SK-N-SH (cell line): ENCODE measurements around the gene ANTKMT. TPM values are rescaled to one million over a fixed set of nuclear protein-coding genes. Genes with fewer than 3 reads are reported as not detected.

Experiments used
- CTCF ChIA-PET: fragments of 300-600, 350-600 bp; formaldehyde crosslinking; extraction: SDS; loops from one replicate; lab custom pipeline; 2021; lab: Yijun Ruan, JAX
- POLR2A ChIA-PET: fragments of 350-600 bp; sonication (Branson Sonifier 250); formaldehyde crosslinking; extraction: SDS; loops from one replicate; lab custom pipeline; 2020; ENCODE audit warnings: antibody characterized with exemption, inconsistent platforms; lab: Yijun Ruan, JAX
- DNase-seq: peaks from one replicate; pipeline ENCODE4 v3.0.0; 2012
- H2AFZ ChIP-seq: fragments of 200-600 bp; sonication (generic); 2 replicates; pipeline ENCODE4 v1.8.1; 2016; ENCODE audit warnings: antibody characterized with exemption, mild to moderate bottlenecking, low read depth
- H3F3A ChIP-seq: fragments of 200-600 bp; sonication (generic); replicated peaks from 2 replicates; pipeline ENCODE3; 2016; ENCODE audit warnings: antibody characterized with exemption, mild to moderate bottlenecking; ENCODE audit not compliant: insufficient read depth
- H3K27ac ChIP-seq, 2 experiments: fragments of 200-500 bp in 1 of 2; fragments of 200-600 bp in 1 of 2; sonication (Bioruptor generic) in 1 of 2; sonication (generic), shearing (Covaris generic) in 1 of 2; 2 replicates each; pipeline versions ENCODE4 v1.5.1 to v1.6.1; 2014 to 2016; ENCODE audit warnings: low read depth in 2 of 2, inconsistent platforms in 1 of 2, low read length in 1 of 2, mild to moderate bottlenecking in 1 of 2, mixed read lengths in 1 of 2
- H3K27me3 ChIP-seq: fragments of 200-600 bp; sonication (generic), shearing (Covaris generic); 2 replicates; pipeline ENCODE4 v1.6.1; 2016; ENCODE audit warnings: mixed run types; ENCODE audit not compliant: insufficient read depth
- H3K36me3 ChIP-seq, 2 experiments: fragments of 200-500 bp in 1 of 2; fragments of 200-600 bp in 1 of 2; sonication (Bioruptor generic) in 1 of 2; sonication (generic) in 1 of 2; replicated peaks in 1 of 2; 2 replicates each; pipeline versions ENCODE3 to v1.5.1; 2014 to 2016; ENCODE audit warnings: low read length in 1 of 2, mild to moderate bottlenecking in 1 of 2; ENCODE audit not compliant: insufficient read depth in 2 of 2, control insufficient read depth in 1 of 2
- H3K4me1 ChIP-seq, 2 experiments: fragments of 200-500 bp in 1 of 2; fragments of 200-600 bp in 1 of 2; sonication (Bioruptor generic) in 1 of 2; sonication (generic), shearing (Covaris generic) in 1 of 2; 2 replicates each; pipeline versions ENCODE4 v1.5.1 to v1.6.1; 2014 to 2016; ENCODE audit warnings: low read depth in 1 of 2, low read length in 1 of 2, mixed run types in 1 of 2; ENCODE audit not compliant: insufficient read depth in 2 of 2, control insufficient read depth in 1 of 2
- H3K4me2 ChIP-seq: fragments of 200-600 bp; sonication (generic), shearing (Covaris generic); 2 replicates; pipeline ENCODE4 v1.6.1; 2017; ENCODE audit warnings: mixed run types
- H3K4me3 ChIP-seq, 2 experiments: fragments of 200-500 bp in 1 of 2; fragments of 200-600 bp in 1 of 2; sonication (Bioruptor generic) in 1 of 2; sonication (generic), shearing (Covaris generic) in 1 of 2; 2 replicates each; pipeline versions ENCODE4 v1.5.1 to v1.8.1; 2014 to 2016; ENCODE audit warnings: low read depth in 2 of 2, inconsistent platforms in 1 of 2, low read length in 1 of 2, mild to moderate bottlenecking in 1 of 2, mixed read lengths in 1 of 2, moderate library complexity in 1 of 2
- H3K79me2 ChIP-seq: fragments of 200-600 bp; sonication (generic); 2 replicates; pipeline ENCODE4 v1.8.1; 2017; ENCODE audit warnings: mild to moderate bottlenecking; ENCODE audit not compliant: insufficient read depth
- H3K9ac ChIP-seq: fragments of 200-600 bp; sonication (generic); 2 replicates; pipeline ENCODE4 v1.6.1; 2017; ENCODE audit warnings: mixed run types
- H3K9me2 ChIP-seq: fragments of 200-600 bp; sonication (generic); 2 replicates; pipeline ENCODE4 v1.6.1; 2017; ENCODE audit warnings: mixed run types
- H3K9me3 ChIP-seq: fragments of 200-600 bp; sonication (generic); 2 replicates; pipeline ENCODE4 v1.6.1; 2017; ENCODE audit warnings: mixed run types, mild to moderate bottlenecking, moderate library complexity
- H4K20me1 ChIP-seq: fragments of 200-600 bp; sonication (generic); 2 replicates; pipeline ENCODE4 v1.6.1; 2017; ENCODE audit warnings: mild to moderate bottlenecking, mixed run types; ENCODE audit not compliant: insufficient read depth
- CHD2 ChIP-seq: fragments of 150-350 bp; IDR thresholded peaks from 2 replicates; pipeline ENCODE4 v1.6.1; 2018; ENCODE audit warnings: low read length; ENCODE audit not compliant: partially characterized antibody
- ELF1 ChIP-seq: IDR thresholded peaks from 2 replicates; pipeline ENCODE4 v1.4.0; 2012
- FOXM1 ChIP-seq: IDR thresholded peaks from 2 replicates; pipeline ENCODE4 v1.4.0; 2012; ENCODE audit warnings: low read depth, mild to moderate bottlenecking
- GABPA ChIP-seq: IDR thresholded peaks from 2 replicates; pipeline ENCODE4 v1.4.0; 2012; ENCODE audit warnings: low read depth, mild to moderate bottlenecking
- MEF2A ChIP-seq: IDR thresholded peaks from 2 replicates; pipeline ENCODE4 v1.4.0; 2012; ENCODE audit warnings: low read depth, borderline replicate concordance
- NFIC ChIP-seq: IDR thresholded peaks from 2 replicates; pipeline ENCODE4 v1.4.0; 2012; ENCODE audit warnings: borderline replicate concordance
- NRF1 ChIP-seq: IDR thresholded peaks from 2 replicates; pipeline ENCODE4 v1.6.1; 2012; ENCODE audit warnings: low read depth, mild to moderate bottlenecking, low read length
- RAD21 ChIP-seq: IDR thresholded peaks from 2 replicates; pipeline ENCODE4 v1.6.1; 2012; ENCODE audit warnings: mild to moderate bottlenecking, low read length
- RFX5 ChIP-seq: IDR thresholded peaks from 2 replicates; pipeline ENCODE4 v1.6.1; 2012; ENCODE audit warnings: mild to moderate bottlenecking, improper control_type of control experiment, low read length
- RXRA ChIP-seq: IDR thresholded peaks from 2 replicates; pipeline ENCODE4 v1.4.0; 2012; ENCODE audit warnings: low read depth, mild to moderate bottlenecking, borderline replicate concordance
- SMC3 ChIP-seq: IDR thresholded peaks from 2 replicates; pipeline ENCODE4 v1.6.1; 2012; ENCODE audit warnings: low read depth, low read length, improper control_type of control experiment
- TCF12 ChIP-seq: IDR thresholded peaks from 2 replicates; pipeline ENCODE4 v1.4.0; 2012
- TEAD4 ChIP-seq: IDR thresholded peaks from 2 replicates; pipeline ENCODE4 v1.4.0; 2012; ENCODE audit warnings: mild to moderate bottlenecking, borderline replicate concordance; ENCODE audit not compliant: insufficient read depth
- YY1 ChIP-seq: IDR thresholded peaks from 2 replicates; pipeline ENCODE4 v1.4.0; 2012; ENCODE audit warnings: low read depth, mild to moderate bottlenecking
- whole genome bisulfite sequencing: methylation state at CpG from one replicate; pipeline ENCODE4 v1.1.6; 2017; ENCODE audit warnings: low lambda C conversion rate; 5-methylcytosine and 5-hydroxymethylcytosine counted together
- polyA plus RNA-seq, 3 experiments: library from polyadenylated mRNA; depleted of rRNA; stranded (reverse); fragments of >200 nt; gene quantifications; 2 replicates each; pipeline ENCODE4 v1.2.3, GENCODE V29; 2012
- TF ChIP-seq, protein P1 (sequence below): fragments of 150-350 bp; IDR thresholded peaks from 2 replicates; pipeline ENCODE4 v1.6.1; 2016; ENCODE audit warnings: mild to moderate bottlenecking, low read depth, low read length
- TF ChIP-seq, protein P2 (sequence below): IDR thresholded peaks from 2 replicates; pipeline ENCODE4; 2012
- TF ChIP-seq, protein P3 (sequence below): IDR thresholded peaks from 2 replicates; pipeline ENCODE4 v1.4.0; 2012; ENCODE audit warnings: low read depth, borderline replicate concordance

The ANTKMT gene
- polyA plus RNA-seq, 1 of the 3 experiments (the other 2 are of a cell fraction) = 57.4 TPM

DNA sequence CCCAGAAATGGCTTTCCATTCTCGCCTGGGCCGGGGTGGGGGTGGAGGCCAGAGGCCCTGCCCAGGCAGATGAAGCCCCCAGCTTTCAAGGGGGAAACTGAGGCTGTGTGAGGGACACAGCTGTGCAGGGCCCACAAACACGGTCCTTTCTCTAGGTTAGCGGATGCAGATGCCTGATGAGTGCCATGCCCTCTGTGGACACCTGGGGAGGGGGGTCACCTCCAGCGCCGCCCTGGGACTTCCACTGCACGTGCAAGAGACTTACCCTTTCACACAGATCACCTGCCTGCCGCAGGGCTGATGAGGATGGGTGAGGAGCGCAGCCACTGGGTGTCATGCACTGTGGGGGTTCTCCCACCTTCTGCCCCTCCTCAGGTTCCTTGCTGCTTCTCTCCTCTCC lies 2.6 kb upstream of the ANTKMT start:
- Histone ChIP-seq H3K4me3 (no peak overlapping the region), H3K9me3 (no peaks in the 10 kb centered on the region), H4K20me1 (peaks cover 24% of the 10 kb centered on the region; the same call in 1 of the 2 replicates), H3K27ac (peak overlapping the region in 1 of 2 experiments; percentile 99; a peak in 1 of 4 replicates), H3K27me3 (no peaks in the 10 kb centered on the region), H3K4me2 (no peak overlapping the region), H3K36me3 (peaks cover 0 to 6% of the 10 kb centered on the region in 2 experiments), H3K4me1 (peaks cover 12 to 53% of the 10 kb centered on the region in 2 experiments; a peak in 3 of 4 replicates), H3K79me2 (peaks cover 2% of the 10 kb centered on the region; the same call in 1 of the 2 replicates), H3K9me2 (no peaks in the 10 kb centered on the region), H2AFZ (no peak overlapping the region), H3F3A (peaks cover 14% of the 10 kb centered on the region), H3K9ac (no peak overlapping the region)
- DNase-seq = no peak
- CTCF ChIA-PET = interaction anchor here (0.6 to 22.4 kb wide), 6 partner anchors 5 to 67 kb away, joined by 3 to 358 read pairs (median 26); partner anchors contain the start of genes ANTKMT, CCDC78, CIAO3 and FBXL16
- TF ChIP-seq YY1 (no peak), TEAD4 (no peak), NFIC (no peak), RXRA (no peak), FOXM1 (no peak), GABPA (no peak), CHD2 (no peak), SMC3 (no peak), TCF12 (no peak), RFX5 (no peak), RAD21 (no peak)
- TF ChIP-seq, protein P1, sequence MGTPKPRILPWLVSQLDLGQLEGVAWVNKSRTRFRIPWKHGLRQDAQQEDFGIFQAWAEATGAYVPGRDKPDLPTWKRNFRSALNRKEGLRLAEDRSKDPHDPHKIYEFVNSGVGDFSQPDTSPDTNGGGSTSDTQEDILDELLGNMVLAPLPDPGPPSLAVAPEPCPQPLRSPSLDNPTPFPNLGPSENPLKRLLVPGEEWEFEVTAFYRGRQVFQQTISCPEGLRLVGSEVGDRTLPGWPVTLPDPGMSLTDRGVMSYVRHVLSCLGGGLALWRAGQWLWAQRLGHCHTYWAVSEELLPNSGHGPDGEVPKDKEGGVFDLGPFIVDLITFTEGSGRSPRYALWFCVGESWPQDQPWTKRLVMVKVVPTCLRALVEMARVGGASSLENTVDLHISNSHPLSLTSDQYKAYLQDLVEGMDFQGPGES = no peak
- TF ChIP-seq, protein P2, sequence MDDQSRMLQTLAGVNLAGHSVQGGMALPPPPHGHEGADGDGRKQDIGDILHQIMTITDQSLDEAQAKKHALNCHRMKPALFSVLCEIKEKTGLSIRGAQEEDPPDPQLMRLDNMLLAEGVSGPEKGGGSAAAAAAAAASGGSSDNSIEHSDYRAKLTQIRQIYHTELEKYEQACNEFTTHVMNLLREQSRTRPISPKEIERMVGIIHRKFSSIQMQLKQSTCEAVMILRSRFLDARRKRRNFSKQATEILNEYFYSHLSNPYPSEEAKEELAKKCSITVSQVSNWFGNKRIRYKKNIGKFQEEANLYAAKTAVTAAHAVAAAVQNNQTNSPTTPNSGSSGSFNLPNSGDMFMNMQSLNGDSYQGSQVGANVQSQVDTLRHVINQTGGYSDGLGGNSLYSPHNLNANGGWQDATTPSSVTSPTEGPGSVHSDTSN = no peak
- TF ChIP-seq, protein P3, sequence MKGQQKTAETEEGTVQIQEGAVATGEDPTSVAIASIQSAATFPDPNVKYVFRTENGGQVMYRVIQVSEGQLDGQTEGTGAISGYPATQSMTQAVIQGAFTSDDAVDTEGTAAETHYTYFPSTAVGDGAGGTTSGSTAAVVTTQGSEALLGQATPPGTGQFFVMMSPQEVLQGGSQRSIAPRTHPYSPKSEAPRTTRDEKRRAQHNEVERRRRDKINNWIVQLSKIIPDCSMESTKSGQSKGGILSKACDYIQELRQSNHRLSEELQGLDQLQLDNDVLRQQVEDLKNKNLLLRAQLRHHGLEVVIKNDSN = no peak
- 93% methylated on average over 8 of the region's 9 CpGs for WGBS
- POLR2A ChIA-PET = interaction anchor here (3.8 kb wide), 1 partner anchor 9 kb away, joined by 19 read pairs; no protein-coding TSS in a partner anchor

DNA sequence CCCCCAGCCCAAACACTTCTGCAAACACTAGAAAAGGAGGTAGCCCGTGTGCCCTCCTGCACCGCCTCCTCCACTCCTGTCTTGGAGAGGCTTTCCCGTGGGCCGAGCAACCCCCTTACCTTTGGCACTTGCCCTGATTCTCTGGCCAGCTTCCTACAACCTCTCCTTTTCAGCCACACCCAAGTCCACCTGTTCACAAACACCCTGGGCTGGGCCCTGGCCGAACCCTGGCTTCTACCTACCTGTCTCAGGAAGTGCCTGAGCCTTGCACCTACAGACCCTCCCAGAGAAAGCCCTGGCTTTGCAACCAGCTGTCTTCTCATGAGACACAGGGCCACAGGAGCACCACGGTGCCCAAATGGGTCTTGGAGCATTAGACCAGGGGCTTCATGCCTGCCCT lies 2.0 kb upstream of the ANTKMT start:
- Histone ChIP-seq H2AFZ (no peak overlapping the region), H3K36me3 (peaks cover 0 to 6% of the 10 kb centered on the region in 2 experiments), H3K27me3 (no peaks in the 10 kb centered on the region), H3K9me2 (no peaks in the 10 kb centered on the region), H3K4me1 (peaks cover 12 to 53% of the 10 kb centered on the region in 2 experiments; a peak in 3 of 4 replicates), H3K4me2 (0 out of 2 replicates have a peak overlapping the region, but pooled peaks have one; percentile 4), H3K9me3 (no peaks in the 10 kb centered on the region), H3K4me3 (no peak overlapping the region), H3K79me2 (peaks cover 2% of the 10 kb centered on the region; the same call in 1 of the 2 replicates), H3K27ac (peak overlapping the region in 1 of 2 experiments; percentile 99; a peak in 2 of 4 replicates), H3K9ac (no peak overlapping the region), H4K20me1 (peaks cover 24% of the 10 kb centered on the region; the same call in 1 of the 2 replicates), H3F3A (peaks cover 14% of the 10 kb centered on the region)
- ChIA-PET POLR2A (interaction anchor here (0.9 to 3.8 kb wide), 3 partner anchors 10 to 64 kb away, joined by 3 to 19 read pairs (median 16); no protein-coding TSS in a partner anchor), CTCF (interaction anchor here (0.6 to 22.4 kb wide), 6 partner anchors 6 to 67 kb away, joined by 3 to 358 read pairs (median 26); partner anchors contain the start of genes ANTKMT, CCDC78, CIAO3 and FBXL16)
- WGBS = 90% methylated on average over 6 of the region's 6 CpGs
- no peak for TF ChIP-seq RFX5
- no peak for TF ChIP-seq RAD21
- TF ChIP-seq ELF1 = no peak
- no peak for TF ChIP-seq FOXM1
- no peak for TF ChIP-seq NRF1
- no peak for TF ChIP-seq MEF2A
- DNase-seq = no peak
